Glutamatergic neuron (in vitro differentiated cells): ENCODE data around the gene PARP12. TPM values are rescaled to one million over a fixed set of nuclear protein-coding genes. Genes with fewer than 3 reads are reported as not detected.
A peak's percentile ranks its signal among the peaks of the same experiment; 100 is the strongest.

Source experiments
- DNase-seq: peaks from one replicate; pipeline ENCODE4 v3.0.0; 2022
- H3K27ac Mint-ChIP-seq: one replicate; pipeline ENCODE4 v1.8.0; 2020; ENCODE audit warnings: mild to moderate bottlenecking, mixed read lengths, inconsistent platforms; ENCODE audit not compliant: unreplicated experiment
- H3K27me3 Mint-ChIP-seq: one replicate; pipeline ENCODE4 v1.8.0; 2020; ENCODE audit warnings: mild to moderate bottlenecking, moderate library complexity, mixed read lengths, inconsistent platforms; ENCODE audit not compliant: unreplicated experiment
- H3K36me3 Mint-ChIP-seq: one replicate; pipeline ENCODE4 v1.8.0; 2020; ENCODE audit warnings: mild to moderate bottlenecking, mixed read lengths, inconsistent platforms; ENCODE audit not compliant: unreplicated experiment
- H3K4me1 Mint-ChIP-seq: one replicate; pipeline ENCODE4 v1.8.0; 2020; ENCODE audit warnings: mild to moderate bottlenecking, low read depth, mixed read lengths, inconsistent platforms; ENCODE audit not compliant: unreplicated experiment
- H3K4me3 Mint-ChIP-seq: one replicate; pipeline ENCODE4 v1.8.0; 2020; ENCODE audit warnings: mild to moderate bottlenecking, mixed read lengths, inconsistent platforms; ENCODE audit not compliant: unreplicated experiment
- H3K9me3 Mint-ChIP-seq: one replicate; pipeline ENCODE4 v1.8.0; 2020; ENCODE audit warnings: mild to moderate bottlenecking, moderate library complexity, mixed read lengths, inconsistent platforms; ENCODE audit not compliant: unreplicated experiment
- total RNA-seq: library from RNA; stranded (reverse); fragmentation: NEBNext Ultra II Directional; extraction: Animal tissue kit (Norgen Biotek cat#: 25700); gene quantifications from one replicate; pipeline ENCODE4 v1.2.1, GENCODE V29; 2021; ENCODE audit not compliant: unreplicated experiment
- TF ChIP-seq, protein P1 (sequence below): fragments of 200-600 bp; sonication (generic); IDR thresholded peaks from one replicate; pipeline ENCODE4 v1.5.0; 2021; ENCODE audit not compliant: partially characterized antibody, unreplicated experiment

The PARP12 gene
- total RNA-seq, 1 donor from 2014 or later, result 0.15 TPM

DNA sequence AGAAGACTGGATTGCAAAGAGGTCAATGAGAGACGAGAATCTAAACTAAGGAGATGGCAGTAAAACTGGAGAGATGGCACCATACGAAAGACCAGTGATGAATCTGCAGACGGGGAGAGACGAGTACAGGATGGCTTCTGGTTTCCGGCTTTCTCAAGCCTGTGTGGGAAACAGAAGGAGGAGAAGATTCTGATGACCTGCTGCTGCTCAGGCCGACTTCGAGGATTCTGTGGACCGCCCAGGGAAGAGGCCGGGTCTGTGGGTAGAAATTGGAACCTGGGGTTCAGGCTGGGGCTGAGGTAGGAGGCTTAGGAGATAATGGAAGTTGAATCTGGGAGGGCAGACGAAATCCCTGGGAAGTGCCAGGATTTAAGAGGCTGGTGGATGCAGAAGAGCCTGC lies 48.6 kb downstream of the PARP12 start:
- H3K4me1 Mint-ChIP-seq, result no peaks in the 10 kb centered on the region
- no peaks in the 10 kb centered on the region for H3K9me3 Mint-ChIP-seq
- peak overlapping the region; percentile 43 for H3K4me3 Mint-ChIP-seq
- no peak for DNase-seq
- no peak overlapping the region for H3K27ac Mint-ChIP-seq
- H3K27me3 Mint-ChIP-seq, result peaks cover 2% of the 10 kb centered on the region
- TF ChIP-seq, protein P1, sequence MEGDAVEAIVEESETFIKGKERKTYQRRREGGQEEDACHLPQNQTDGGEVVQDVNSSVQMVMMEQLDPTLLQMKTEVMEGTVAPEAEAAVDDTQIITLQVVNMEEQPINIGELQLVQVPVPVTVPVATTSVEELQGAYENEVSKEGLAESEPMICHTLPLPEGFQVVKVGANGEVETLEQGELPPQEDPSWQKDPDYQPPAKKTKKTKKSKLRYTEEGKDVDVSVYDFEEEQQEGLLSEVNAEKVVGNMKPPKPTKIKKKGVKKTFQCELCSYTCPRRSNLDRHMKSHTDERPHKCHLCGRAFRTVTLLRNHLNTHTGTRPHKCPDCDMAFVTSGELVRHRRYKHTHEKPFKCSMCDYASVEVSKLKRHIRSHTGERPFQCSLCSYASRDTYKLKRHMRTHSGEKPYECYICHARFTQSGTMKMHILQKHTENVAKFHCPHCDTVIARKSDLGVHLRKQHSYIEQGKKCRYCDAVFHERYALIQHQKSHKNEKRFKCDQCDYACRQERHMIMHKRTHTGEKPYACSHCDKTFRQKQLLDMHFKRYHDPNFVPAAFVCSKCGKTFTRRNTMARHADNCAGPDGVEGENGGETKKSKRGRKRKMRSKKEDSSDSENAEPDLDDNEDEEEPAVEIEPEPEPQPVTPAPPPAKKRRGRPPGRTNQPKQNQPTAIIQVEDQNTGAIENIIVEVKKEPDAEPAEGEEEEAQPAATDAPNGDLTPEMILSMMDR, result no peak
- H3K36me3 Mint-ChIP-seq, result no peaks in the 10 kb centered on the region

DNA sequence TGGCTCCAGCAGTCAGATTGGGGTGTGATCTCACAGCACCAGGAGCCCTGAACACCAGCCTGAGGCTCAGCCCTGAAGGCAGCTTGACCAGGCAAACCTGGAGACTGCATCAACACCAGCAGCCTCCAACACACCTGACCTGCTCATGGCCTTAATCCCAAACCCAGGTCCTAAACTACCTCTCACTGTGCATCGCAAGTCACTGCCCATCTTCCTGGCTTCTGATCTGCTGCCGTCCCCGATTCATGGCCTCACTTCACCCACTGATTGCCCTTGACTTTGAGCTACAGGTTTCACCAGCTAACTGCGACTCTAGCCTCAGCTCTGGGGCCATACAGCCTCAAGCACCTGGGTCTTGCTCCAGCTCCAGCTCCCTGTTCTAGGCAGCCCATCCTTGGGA lies 49.1 kb downstream of the PARP12 start:
- no peak for DNase-seq
- Mint-ChIP-seq H3K27me3 (peaks cover 2% of the 10 kb centered on the region), H3K4me3 (no peak overlapping the region), H3K9me3 (no peaks in the 10 kb centered on the region), H3K27ac (no peak overlapping the region), H3K4me1 (no peaks in the 10 kb centered on the region), H3K36me3 (no peaks in the 10 kb centered on the region)
- TF ChIP-seq, protein P1, result no peak

DNA sequence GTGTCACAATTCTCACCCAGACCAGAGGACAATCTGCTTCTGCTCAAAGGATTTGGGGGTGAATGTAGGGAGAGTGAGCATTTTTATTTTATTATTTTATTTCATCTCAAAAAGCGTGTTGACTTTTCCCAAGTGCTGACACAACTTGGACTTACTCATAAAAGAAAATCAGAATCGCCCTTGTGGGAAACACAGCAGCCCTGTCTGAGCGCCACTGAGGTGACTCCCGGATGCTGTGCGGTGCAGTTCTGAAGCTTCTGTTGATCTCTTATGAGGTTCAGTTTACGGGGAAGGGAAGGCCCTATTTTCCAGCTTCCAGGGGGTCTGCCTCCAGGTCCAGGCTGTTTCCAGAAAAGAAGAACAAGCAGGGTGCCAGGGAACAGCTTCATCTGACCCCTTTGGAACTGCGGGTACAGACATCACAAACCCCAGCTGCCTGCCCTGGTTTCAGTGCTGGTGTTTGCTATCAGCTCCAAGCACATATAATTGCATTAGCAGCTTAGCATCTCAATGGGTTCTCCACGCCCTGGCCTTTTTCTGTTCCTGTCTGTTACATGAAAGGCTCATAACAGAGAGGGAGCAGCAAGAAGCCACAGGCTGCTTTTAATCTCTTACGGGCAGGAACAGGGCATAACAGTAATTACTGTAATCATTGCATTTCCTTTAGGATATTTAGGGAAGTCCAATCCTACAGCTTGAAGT lies 52.4 kb downstream of the PARP12 start:
- no peak for DNase-seq
- Mint-ChIP-seq H3K27ac (no peak overlapping the region), H3K9me3 (no peaks in the 10 kb centered on the region), H3K36me3 (no peaks in the 10 kb centered on the region), H3K4me1 (no peaks in the 10 kb centered on the region), H3K27me3 (peaks cover 4% of the 10 kb centered on the region), H3K4me3 (no peak overlapping the region)
- TF ChIP-seq, protein P1, result no peak

DNA sequence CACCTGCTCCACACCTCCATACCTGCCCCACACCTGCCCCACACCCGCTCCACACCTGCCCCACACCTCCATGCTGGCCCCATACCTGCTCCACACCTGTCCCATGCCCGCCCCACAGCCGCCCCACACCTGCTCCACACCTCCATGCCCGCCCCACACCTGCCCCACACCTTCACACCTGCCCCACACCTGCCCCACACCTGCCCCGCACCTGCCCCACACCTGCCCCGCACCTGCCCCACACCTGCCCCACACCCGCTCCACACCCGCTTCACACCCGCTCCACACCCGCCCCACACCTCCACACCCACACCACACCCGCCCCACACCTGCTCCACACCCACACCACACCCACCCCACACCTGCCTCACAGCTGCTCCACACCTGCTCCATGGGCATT lies 53.0 kb downstream of the PARP12 start:
- Mint-ChIP-seq H3K4me3 (no peak overlapping the region), H3K27me3 (peaks cover 4% of the 10 kb centered on the region), H3K27ac (no peak overlapping the region), H3K9me3 (no peaks in the 10 kb centered on the region), H3K4me1 (no peaks in the 10 kb centered on the region), H3K36me3 (no peaks in the 10 kb centered on the region)
- TF ChIP-seq, protein P1, result no peak
- DNase-seq, result no peak

DNA sequence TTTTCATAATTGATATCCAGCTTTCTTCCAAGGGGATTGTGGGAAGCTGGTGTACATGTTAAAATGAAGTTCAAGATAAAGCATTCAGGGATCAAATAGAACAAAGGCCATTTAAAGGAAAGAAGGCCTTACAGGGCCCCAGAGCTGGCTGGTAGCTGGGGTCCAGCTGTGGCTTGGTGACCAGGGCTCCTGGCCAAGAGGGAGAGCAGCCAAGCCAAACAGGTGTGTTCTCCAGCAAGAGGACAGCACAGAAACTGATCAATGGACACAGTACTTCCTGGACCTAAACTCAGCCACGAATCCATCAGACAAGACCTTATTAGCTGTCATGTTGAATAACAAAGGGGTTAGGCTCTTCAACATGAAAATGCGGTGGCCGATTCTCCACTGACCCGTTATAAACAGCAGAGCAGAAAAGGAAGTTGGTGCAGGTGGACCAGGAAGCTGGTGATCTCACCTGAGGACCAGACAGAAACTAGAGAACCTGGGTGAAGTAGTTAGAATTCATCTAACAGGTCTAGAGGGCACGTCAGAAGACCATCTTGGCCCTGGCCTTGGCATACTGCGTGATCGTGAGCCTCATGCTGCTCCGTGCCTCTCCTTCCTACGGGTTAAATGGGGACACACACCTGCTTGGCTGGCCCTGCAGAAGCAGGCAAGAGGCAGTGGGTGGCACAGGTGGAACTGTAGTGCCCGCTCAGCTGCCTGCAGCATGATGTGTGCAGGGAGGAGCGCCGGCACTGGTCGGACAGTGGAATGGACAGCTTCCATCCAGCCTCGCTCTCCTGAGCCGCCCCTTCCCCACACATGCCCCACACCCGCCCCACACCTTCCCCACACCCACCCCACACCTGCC lies 53.8 kb downstream of the PARP12 start:
- H3K36me3 Mint-ChIP-seq, result no peaks in the 10 kb centered on the region
- DNase-seq, result no peak
- H3K27me3 Mint-ChIP-seq, result peaks cover 2% of the 10 kb centered on the region
- no peak overlapping the region for H3K27ac Mint-ChIP-seq
- no peak overlapping the region for H3K4me3 Mint-ChIP-seq
- TF ChIP-seq, protein P1, result no peak
- H3K4me1 Mint-ChIP-seq, result no peaks in the 10 kb centered on the region
- H3K9me3 Mint-ChIP-seq, result peaks cover 1% of the 10 kb centered on the region
